Measurements from ENCODE around the gene ZNF341.
"Not testable (repeated sequence)": the region's sequence is repeated elsewhere in the genome, so short reads cannot be mapped to it uniquely, and the experiment has no call there.

ZNF341 gene

DNA sequence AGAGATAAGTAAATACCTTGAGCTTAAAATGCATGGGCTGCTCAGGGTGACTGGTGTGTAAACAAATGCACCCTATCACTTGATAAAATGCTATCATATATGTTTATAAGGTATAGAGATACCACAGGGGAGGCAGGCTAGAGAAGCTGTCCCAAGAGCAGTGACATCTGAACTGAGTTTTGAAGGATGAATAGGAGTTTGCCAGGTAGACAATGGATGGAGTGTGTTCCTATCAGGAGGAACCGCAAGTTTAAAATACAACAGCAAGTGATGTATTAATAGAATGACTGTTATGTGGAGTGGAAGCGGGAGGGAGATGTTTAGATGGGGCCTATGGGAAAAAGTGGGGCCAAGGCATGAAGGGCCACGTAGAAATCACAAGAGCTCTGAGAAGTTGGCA lies 40.6 kb downstream of the ZNF341 start:
- no peak for DNase-seq

GRCh38 chr20:33773412-33774089 lies 41.8 kb downstream of the ZNF341 start:
- DNase-seq: no peak

GRCh38 chr20:33777816-33778215 lies 46.0 kb downstream of the ZNF341 start:
- DNase-seq: no peak

GRCh38 chr20:33781133-33781532 lies 49.3 kb downstream of the ZNF341 start:
- DNase-seq: no peak

DNA sequence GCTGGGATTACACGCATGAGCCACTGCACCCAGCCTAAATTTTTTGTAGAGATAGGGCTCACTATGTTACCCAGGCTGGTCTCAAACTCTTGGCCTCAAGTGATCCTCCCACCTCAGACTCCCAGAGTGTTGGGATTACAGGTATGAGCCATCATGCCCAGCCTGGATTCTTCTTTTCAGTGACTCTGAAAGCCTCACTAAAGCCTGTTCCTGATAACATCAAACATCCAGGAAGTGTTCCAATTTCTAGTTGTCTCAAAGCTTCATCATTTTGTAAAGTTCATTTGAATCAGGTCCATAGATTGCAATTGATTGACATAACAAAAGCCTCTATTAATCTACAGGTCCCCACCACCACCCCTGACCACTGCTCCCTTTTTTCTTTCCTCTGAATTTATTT lies 50.1 kb downstream of the ZNF341 start:
- DNase-seq: no peak

DNA sequence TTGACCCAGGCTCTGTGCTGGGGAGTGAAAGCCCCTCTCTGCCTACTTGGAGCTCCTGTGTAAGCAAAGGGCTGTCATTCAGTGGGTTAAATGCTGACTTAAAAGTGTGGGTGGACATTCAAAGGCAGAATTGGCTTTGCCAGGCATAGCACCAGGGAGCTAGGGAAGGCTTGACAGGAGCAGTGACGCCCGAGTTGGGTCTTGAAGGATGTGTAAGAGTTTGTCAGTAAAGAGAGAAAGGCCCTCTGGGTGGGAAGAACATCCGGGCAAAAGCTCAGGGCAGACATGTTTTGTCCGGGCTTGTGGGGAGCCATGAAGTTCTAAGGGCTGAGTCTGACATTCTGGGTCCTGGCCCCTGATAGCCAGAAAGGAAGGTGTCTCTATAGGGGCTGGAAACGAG lies 51.5 kb downstream of the ZNF341 start:
- no peak for DNase-seq

DNA sequence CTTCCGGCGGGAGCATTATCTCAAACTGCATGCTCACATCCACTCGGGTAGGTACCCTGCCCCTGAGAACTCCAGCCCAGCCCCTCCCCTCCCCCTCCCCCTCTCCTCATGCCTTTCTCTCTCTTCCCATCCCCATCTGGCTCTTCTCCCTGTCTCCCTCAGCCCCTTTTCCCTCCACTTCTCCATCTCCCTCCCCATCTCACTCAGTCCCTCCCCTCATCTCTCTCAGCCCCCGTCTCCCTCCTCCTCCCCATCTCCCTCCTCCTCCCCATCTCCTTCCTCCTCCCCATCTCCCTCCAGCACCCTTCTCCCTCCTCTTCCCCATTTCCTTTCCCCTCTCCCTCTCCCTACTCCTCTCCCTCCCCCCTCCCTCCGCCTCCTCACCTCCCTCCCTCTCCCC lies 52.0 kb downstream of the ZNF341 start:
- DNase-seq: no peak

DNA sequence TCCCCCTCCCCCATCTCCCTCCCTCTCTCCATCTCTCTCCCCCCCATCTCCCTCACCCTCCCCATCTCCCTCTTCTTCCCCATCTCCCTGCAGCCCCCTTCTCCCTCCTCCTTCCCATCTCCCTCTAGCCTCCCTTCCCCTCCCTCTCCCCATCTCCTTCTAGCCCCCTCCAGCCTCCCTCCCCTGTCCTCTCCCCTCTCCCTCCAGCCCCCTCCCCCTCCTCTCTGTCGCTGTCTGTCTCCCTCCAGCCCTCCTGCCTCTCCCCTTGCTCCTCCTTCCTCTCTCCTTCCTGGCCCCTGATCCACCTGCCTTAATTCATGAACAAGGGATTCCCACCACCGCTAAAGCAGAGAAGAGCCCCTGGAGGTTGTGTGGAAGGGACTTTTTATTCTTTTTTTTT lies 52.4 kb downstream of the ZNF341 start:
- no peak for DNase-seq

- DNase-seq: no peak
These were observed 53.7 kb downstream of the ZNF341 start for GRCh38 chr20:33785503-33785902.

DNA sequence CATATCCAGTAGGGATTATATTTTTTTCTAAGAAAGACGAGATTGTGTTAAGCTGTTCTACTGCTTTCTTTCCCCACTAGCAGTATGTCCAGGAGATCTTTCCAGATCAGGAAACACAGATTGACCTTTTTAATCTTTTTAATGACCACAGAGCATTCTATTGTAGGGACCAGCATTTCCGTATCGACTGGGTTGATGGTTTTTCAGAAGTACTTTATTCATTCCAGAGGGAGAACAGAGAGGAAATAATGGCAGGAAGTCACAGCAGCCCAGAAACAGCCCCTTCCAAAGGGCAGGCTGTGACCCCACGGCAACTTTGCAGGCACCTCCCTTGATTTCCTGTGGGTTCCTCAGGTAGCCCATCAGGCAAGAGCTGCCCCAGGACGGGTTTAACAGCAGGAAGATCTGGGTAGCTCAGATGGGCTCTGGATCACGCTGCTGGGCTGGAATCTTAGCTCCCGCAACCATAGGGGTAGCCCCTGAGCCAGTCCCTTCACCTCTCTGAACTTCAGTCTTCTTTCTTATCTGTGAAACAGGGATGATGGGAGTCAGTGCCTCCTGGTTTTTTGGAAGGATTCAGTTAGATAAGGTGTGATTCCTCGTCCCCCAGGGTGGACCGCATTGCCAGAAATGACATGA lies 55.6 kb downstream of the ZNF341 start:
- no peak for DNase-seq

- DNase-seq: no peak
These were observed 56.7 kb downstream of the ZNF341 start for GRCh38 chr20:33788351-33789049.

DNA sequence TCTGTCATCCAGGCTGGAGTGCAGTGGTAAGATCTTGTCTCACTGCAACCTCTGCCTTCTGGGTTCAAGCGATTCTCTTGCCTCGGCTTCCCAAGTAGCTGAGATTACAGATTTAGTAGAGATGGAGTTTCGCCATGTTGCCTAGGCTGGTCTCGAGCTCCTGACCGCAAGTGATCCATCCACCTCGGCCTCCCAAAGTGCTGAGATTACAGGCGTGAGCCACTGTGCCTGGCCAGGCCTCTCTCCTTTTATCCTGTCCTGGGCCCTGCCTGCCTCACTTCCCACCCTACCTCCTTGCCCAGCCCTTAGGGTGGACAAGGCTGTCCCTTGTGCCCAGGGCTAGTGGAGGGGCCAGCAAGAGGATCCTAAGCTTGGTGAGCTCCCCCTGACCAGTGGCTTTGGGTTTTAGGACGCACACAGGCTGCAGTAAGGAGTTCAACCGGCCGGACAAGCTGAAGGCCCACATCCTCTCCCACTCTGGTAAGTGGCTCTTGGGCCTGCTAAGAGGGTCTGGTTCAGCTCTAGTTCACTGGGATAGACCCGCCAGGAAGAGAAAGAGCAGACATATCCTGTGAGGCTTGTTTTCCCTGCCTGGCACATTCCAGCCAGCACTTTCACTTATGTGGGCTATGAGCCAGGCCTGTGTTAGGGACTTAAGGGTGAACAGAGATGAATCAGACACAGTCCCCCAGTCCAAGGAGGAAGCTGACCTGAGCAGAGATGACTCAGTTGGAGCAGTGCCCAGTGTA lies 57.5 kb downstream of the ZNF341 start:
- no peak for DNase-seq

DNA sequence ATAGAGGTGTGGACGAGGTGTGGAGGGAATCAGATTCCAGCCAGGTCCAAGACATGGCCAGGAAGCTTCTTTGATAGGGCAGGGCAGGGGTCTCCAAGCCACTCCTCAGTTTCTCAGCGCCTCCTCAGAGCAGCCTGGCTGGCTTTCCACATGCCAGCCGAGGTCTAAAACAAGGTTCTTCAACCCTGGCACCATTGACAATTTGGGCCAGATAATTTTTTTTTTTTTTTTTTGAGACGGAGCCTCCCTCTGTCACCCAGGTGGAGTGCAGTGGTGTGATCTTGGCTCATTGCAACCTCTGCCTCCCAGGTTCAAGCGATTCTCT lies 58.0 kb downstream of the ZNF341 start:
- no peak for DNase-seq

GRCh38 chr20:33790566-33790965 lies 58.8 kb downstream of the ZNF341 start:
- DNase-seq: no peak

GRCh38 chr20:33791021-33791420 lies 59.2 kb downstream of the ZNF341 start:
- no peak for DNase-seq

GRCh38 chr20:33791540-33791939 lies 59.7 kb downstream of the ZNF341 start:
- DNase-seq: no peak

- no peak for DNase-seq
These were observed 60.3 kb downstream of the ZNF341 start for GRCh38 chr20:33791959-33792597.

DNA sequence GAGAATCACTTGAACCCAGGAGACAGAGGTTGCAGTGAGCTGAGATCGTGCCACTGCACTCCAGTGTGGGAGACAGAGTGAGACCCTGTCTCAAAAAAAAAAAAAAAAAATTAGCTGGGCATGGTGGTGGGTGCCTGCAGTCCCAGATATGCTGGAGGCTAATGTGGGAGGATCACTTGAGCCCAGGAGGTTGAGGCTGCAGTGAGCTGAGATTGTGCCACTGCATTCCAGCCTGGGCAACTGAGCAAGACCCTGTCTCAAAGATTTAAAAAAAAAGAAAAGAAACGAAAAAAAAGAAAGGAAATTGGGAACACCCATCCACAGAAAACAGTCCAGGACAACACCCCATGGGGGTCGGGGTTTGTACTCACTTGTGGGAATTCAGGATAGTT lies 60.8 kb downstream of the ZNF341 start:
- DNase-seq: not testable (repeated sequence)

- DNase-seq: no peak
These were observed 61.5 kb downstream of the ZNF341 start for GRCh38 chr20:33793011-33793931.

GRCh38 chr20:33796263-33796906 lies 64.6 kb downstream of the ZNF341 start:
- no peak for DNase-seq

DNA sequence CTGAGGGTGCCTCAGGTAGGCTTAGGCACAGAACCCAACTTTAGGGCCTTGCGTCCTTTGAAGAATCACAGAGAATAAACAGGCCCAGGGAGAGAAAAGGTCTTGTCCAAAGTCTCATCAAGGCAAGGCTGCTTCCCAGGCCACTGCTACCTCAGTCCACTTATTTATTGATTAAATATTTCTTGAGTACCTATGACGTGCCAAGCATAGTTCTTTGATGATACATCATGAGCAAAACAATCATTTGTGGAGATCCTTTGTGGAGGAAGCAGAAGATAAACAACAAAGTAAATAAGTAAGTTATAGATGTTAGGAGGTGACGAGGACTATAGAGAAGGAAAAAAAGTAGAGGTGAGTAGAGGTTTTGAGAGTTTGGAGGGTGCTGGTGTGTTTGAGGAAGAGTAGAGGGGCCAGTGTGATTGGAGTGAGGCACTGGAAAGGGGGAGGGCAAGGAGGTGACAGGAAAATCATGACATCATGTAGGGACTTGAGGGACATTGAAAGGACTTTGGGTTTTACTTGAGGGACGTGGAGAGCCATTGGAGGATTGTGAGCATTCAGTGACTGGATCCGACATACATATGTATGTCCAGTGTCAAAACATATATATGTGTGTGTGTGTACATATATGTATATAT lies 65.2 kb downstream of the ZNF341 start:
- no peak for DNase-seq
